Measurements from ENCODE around the gene SYNE1.

Gene SYNE1

GRCh38 chr6:152209211-152209610, 428.0 kb downstream of the SYNE1 start:
- TF ChIP-seq CTCF (IDR thresholded peaks at IDR 0.05; ENCODE audit: borderline replicate concordance, control extremely low read depth, extremely low read depth, insufficient read depth, missing control alignments): no peak
- in situ Hi-C loops (cut with MboI; ENCODE audit: low sequenced_read_pairs, unreplicated experiment): no loop called here
- DNase-seq (ENCODE audit: low spot score): no peak

GRCh38 chr6:152207915-152208714, 429.0 kb downstream of the SYNE1 start:
- DNase-seq (ENCODE audit: low spot score): no peak
- in situ Hi-C loops (cut with MboI; ENCODE audit: low sequenced_read_pairs, unreplicated experiment): no loop called here
- no peak for TF ChIP-seq CTCF (IDR thresholded peaks at IDR 0.05; ENCODE audit: borderline replicate concordance, control extremely low read depth, extremely low read depth, insufficient read depth, missing control alignments)

GRCh38 chr6:152206072-152206818, 430.9 kb downstream of the SYNE1 start:
- no peak for DNase-seq (ENCODE audit: low spot score)
- in situ Hi-C loops (cut with MboI; ENCODE audit: low sequenced_read_pairs, unreplicated experiment): no loop called here
- no peak for TF ChIP-seq CTCF (IDR thresholded peaks at IDR 0.05; ENCODE audit: borderline replicate concordance, control extremely low read depth, extremely low read depth, insufficient read depth, missing control alignments)

- DNase-seq (ENCODE audit: low spot score): no peak
- no peak for TF ChIP-seq CTCF (IDR thresholded peaks at IDR 0.05; ENCODE audit: borderline replicate concordance, control extremely low read depth, extremely low read depth, insufficient read depth, missing control alignments)
- in situ Hi-C loops (cut with MboI; ENCODE audit: low sequenced_read_pairs, unreplicated experiment): no loop called here
Measured at GRCh38 chr6:152204591-152204990, 432.6 kb downstream of the SYNE1 start.

- in situ Hi-C loops (cut with MboI; ENCODE audit: low sequenced_read_pairs, unreplicated experiment): no loop called here
- no peak for DNase-seq (ENCODE audit: low spot score)
- no peak for TF ChIP-seq CTCF (IDR thresholded peaks at IDR 0.05; ENCODE audit: borderline replicate concordance, control extremely low read depth, extremely low read depth, insufficient read depth, missing control alignments)
Measured at GRCh38 chr6:152201120-152201519, 436.0 kb downstream of the SYNE1 start.

- no peak for TF ChIP-seq CTCF (IDR thresholded peaks at IDR 0.05; ENCODE audit: borderline replicate concordance, control extremely low read depth, extremely low read depth, insufficient read depth, missing control alignments)
- in situ Hi-C loops (cut with MboI; ENCODE audit: low sequenced_read_pairs, unreplicated experiment): no loop called here
Measured at GRCh38 chr6:152195896-152196295, 441.3 kb downstream of the SYNE1 start.

More at GRCh38 chr6:152195896-152196295, 441.3 kb downstream of the SYNE1 start:
- no peak for DNase-seq (ENCODE audit: low spot score)

All from GM13976 (cell line).